DMS79 treated with DMSO at 0.1 percent for 48 hours (cell line): Measurements from ENCODE around the gene RNF40.
"Not testable (repeated sequence)": the region's sequence is repeated elsewhere in the genome, so short reads cannot be mapped to it uniquely, and the experiment has no call there.

ENCODE experiments used
- DNase-seq: peaks from one replicate; lab custom pipeline; 2025; lab: John Stamatoyannopoulos, UW

RNF40 gene

DNA sequence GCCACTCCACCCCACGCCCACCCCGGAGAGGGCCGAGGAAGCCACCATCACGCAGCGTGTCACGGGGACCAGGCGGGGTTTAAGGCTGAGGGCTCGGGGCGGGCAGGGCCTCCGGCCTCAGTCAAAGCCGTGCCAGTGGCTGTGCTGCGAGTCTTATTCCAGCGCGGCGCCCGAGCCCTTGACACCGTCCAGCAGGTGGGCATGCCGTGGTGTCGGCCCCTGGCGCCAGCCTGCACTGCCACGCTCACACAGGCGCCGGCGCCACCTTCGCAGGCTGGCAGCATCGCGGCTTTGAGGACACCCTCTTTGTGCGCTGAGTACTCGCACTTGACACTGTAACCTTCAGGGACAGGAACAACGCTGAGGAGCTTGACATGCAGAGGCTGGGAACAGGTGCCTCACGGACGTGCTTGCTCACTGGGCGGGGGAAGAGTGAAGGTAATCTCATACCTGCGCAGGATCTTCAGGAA lies 58.9 kb downstream of the RNF40 start:
- DNase-seq, result no peak

DNA sequence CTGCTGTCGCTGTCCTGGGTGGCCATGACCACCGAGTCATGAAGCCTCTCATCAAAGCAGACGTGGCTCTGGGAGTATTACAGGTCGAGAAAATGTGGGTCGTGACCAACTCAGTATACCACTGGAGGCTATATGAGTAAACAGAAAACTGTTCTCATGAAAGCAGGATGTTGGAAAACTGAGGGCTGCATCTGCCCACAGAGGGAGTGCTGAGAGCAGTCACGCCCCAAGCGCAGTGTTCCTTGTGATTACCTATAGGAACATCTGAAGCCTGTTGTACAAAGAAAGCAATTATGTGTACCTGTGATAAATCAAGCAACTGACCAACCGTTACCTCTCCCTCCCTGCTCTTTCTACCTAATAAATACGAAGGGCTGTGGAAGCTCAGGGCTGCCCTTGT lies 59.3 kb downstream of the RNF40 start:
- not testable (repeated sequence) for DNase-seq

DNA sequence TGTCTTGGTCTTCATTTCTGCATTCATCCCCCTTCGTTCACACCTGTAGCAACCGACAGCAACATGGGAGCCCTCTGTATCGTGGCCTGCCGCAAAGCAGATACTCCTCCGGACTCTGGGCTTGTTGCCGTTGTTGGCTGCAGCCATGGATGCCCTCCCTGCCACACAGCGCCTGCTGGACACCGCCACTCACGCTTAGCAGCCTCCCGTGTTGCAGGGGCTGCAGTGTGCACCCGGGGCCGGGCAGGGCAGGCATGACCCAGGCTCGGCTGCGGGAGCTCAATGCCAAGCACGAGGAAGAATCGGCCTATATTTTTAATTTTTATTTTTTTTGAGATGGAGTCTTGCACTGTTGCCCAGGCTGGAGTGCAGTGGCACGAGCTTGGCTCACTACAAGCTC lies 59.8 kb downstream of the RNF40 start:
- DNase-seq, result no peak
